Hematopoietic multipotent progenitor cell treated with erythropoietin and hydrocortisone succinate and interleukin-3 and kit ligand, for 8 days (in vitro differentiated cells): ENCODE measurements around the gene ATG13.
"Not testable (repeated sequence)": the region's sequence is repeated elsewhere in the genome, so short reads cannot be mapped to it uniquely, and the experiment has no call there.

Source experiments
- DNase-seq: peaks from one replicate; pipeline ENCODE4 v3.0.0-alpha.2; 2015

Gene ATG13

DNA sequence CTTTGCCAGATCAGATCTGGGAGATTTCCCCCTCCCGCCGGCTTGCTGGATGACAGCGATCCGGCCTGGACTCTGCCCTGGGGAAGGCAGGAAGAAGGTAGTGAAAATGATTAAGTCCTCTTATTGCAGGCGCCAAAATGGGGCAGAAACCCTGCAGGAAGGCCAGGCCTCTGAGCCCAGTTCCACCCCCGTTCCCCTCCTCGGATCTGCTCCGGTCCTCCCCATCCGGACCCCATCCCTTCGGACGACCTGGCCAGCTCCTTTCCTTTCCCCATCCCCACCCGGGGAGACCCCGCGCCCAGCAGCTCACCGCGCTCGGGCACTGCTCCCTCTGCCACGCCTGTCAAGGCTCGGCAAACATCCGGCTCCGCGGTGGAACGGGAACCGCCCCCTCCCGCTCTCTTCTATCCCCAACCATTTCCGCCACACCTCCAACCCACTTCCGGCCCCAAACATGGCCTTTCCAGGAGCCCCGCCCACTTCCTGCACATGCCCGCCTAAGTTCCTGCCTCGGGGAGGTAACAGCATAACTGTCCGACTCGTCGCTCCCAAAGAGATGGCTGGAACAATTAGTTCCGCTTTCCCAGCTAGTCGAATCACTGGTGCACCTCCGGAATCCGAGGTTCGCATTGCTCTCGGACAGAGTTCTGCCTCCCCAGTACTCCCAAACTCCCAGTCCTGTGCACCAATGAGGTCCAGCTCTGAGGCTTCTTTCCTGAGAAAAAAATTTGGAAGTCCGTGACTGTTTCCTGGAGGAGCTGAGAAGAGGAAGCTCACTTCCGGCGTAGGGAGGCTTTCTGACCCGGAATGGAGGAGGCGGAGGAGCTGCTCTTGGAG, 83.1 kb downstream of the ATG13 start, which contains the start of the genes ARHGAP1 and ZNF408:
TSS of gene ARHGAP1 (minus strand) at position 379 of the 837 bp plus-strand sequence. CDS start 4,512 bp downstream, outside the sequence.
TSS of gene ZNF408 (plus strand) at position 791 of the 837 bp plus-strand sequence. CDS start at position 808, 17 bp downstream.
- peak; percentile 99 for DNase-seq

GRCh38 chr11:46701078-46701654, 83.8 kb downstream of the ATG13 start:
- peak; percentile 2 for DNase-seq

GRCh38 chr11:46705070-46705688, 87.8 kb downstream of the ATG13 start:
- no peak for DNase-seq

DNA sequence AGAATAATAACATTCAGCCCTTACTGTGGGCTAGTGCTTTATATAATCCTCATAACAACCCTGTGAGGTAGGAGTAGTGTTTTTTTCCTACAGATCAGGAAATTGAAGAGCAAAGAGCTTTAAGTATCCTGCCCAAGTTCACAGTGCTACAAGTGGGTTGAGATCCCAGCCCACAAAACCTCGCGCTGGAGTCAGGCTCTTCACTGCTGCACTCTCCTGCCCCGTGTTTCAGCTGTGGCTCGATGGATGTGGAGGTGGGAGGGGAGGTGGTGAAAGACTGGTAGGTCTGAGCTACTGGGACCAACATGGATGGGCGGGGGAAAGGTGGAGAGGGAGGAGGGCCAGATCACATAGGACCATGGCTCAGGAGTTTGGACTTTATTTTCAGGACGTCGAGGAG, 89.5 kb downstream of the ATG13 start:
- DNase-seq = no peak

DNA sequence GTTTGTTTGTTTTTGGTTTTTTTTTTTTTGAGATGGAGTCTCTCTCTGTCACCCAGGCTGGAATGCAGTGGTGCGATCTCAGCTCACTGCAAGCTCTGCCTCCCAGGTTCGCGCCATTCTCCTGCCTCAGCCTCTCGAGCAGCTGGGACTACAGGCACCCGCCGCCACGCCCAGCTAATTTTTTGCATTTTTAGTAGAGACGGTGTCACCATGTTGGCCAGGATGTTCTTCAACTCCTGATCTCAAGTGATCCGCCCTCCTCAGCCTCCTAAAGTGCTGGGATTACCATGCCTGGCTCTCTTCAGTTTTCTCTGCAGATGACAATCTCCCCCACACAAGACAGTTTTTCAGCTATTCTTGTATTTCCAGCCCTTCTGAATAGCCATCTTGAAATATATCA, 92.0 kb downstream of the ATG13 start:
- DNase-seq = not testable (repeated sequence)

DNA sequence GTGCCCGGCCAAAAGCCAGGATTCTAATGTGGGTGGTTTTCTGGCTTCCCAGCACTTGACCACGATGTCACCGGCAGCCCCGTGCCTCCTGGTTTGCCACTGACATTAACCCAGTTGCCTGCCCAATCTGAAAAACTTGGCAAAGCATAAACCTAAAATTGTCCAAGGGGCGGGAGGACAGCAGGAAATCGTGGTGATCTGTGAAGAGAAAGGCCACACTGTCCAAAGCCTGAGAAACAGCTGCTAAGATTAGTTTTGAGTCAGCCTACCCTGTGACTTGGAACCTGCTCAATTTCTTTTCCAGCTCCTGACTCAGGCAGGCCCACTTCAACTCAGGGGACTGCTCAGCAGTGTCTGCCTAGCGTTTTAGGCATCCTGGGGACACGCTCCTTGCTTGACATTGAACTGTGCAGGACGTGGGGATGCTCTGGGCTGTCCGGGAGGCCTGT, 93.5 kb downstream of the ATG13 start:
- DNase-seq = no peak

- DNase-seq = no peak
These were observed 94.0 kb downstream of the ATG13 start for GRCh38 chr11:46711303-46711702.

GRCh38 chr11:46712874-46713576, 95.7 kb downstream of the ATG13 start:
- no peak for DNase-seq

DNA sequence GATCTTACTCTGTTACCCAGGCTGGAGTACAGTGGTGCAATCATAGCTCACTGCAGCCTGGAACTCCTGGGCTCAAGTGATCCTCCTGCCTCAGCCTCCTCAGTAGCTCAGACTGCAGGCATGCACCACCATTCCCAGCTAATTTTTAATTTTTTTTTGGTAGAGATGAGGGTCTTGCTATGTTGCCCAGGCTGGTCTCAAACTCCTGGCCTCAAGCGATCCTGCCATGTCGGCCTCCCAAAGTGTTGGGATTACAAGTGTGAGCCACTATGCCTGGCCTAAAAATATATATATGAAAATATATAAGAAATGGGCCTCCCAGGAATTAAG, 100.4 kb downstream of the ATG13 start:
- DNase-seq = not testable (repeated sequence)

DNA sequence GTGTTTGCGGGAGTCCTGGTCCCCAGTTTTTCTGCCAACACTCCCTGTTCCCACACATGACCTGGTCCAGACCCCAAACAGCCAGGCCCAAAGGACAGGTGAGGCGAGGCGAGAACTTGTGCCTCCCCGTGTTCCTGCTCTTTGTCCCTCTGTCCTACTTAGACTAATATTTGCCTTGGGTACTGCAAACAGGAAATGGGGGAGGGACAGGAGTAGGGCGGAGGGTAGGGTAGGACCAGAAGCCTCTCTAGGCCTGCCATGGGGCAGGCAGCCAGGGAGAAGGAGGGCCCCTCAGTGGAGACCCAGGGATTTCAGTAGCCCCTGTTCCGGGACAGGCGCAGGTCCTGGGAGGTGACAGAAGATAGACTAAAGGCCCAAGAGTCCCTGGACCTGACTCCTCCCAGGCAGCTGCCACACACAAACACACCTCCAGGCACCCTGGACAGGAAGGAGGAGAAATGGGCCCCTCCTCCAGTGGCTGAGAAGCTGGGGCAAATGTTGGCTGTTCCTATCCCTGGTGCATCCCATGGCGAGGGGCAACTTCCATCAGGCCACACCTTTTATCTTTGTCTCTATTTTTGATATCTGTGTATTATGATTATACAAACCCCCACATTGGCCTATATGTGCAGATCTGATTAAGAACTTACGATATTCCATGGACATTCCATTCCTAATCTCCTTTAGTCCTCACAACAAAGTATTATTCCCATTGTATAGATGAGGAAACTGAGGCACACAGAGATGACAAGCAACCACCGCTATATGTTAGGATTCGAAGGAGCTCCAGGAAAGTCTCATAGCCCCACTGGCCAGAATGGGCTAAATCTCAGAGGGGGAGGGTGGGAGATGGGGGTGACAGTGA, 101.0 kb downstream of the ATG13 start:
- DNase-seq = peak; percentile 10

DNA sequence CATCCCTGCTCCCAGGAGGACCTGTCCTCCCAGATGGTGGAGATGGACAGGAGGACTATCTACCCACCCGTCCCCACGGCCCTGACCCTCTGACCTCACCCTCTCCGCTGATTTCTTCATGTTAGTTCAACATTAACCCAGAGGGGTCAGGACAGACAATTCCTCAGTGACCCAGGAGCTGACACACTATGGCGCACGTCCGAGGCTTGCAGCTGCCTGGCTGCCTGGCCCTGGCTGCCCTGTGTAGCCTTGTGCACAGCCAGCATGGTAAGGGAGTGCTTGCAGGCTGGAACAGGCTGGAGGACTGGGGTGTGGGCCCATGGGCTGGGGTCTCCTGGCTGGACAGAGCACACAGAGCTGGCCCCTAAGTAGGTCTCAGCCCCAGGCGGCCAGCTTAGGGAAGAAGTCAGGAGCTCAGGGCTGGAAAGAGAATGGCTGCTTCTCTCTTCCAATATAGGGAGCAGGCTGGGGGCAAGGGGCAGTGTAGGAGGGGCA, 101.7 kb downstream of the ATG13 start, which contains the start of gene F2:
TSS of gene F2 (plus strand) at position 166 of the 495 bp plus-strand sequence. CDS start at position 189, 23 bp downstream.
- no peak for DNase-seq

DNA sequence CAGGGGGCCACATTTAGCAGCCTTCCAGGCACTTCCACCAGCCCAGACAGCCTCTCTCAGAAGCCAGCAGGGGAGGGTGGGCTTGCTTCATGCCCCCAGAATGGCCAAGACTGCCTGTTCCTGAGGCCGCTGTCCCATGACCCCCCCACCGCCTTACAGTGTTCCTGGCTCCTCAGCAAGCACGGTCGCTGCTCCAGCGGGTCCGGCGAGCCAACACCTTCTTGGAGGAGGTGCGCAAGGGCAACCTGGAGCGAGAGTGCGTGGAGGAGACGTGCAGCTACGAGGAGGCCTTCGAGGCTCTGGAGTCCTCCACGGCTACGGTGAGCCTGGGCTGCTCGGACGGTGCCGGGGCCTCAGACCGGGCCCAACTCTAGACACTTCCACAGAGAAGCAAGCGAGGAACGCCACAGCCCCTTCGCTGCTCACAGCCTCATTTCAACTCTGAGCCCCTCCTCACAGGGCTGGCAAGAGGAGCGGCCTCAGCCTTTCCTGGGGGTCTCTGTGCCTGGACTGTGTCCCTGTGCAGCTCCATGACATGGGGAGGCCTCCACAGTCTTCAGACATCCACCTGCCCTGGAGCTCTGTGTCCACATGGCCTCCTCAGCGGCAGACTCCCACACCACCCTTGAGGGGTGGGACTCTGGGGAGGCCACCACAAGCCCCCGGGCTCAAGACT, 102.3 kb downstream of the ATG13 start:
- no peak for DNase-seq

DNA sequence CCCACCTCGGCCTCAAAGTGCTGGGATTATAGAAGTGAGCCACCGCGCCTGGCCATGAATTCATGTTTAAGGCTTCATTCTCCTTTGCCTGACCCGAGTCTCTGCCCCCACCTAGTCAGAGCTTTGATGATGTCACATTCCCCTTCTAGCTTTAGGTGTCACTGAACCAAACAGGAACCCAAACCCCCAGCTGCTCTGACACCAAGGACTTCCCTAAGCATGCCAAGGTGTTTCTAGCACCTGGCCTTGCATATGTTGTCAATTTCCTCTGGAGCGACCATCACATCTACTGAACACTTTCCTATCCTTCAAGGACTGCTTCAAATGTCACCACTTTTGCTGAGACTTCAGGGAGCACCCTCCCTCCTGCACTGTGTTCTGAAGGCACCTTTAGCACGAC, 103.9 kb downstream of the ATG13 start:
- no peak for DNase-seq

DNA sequence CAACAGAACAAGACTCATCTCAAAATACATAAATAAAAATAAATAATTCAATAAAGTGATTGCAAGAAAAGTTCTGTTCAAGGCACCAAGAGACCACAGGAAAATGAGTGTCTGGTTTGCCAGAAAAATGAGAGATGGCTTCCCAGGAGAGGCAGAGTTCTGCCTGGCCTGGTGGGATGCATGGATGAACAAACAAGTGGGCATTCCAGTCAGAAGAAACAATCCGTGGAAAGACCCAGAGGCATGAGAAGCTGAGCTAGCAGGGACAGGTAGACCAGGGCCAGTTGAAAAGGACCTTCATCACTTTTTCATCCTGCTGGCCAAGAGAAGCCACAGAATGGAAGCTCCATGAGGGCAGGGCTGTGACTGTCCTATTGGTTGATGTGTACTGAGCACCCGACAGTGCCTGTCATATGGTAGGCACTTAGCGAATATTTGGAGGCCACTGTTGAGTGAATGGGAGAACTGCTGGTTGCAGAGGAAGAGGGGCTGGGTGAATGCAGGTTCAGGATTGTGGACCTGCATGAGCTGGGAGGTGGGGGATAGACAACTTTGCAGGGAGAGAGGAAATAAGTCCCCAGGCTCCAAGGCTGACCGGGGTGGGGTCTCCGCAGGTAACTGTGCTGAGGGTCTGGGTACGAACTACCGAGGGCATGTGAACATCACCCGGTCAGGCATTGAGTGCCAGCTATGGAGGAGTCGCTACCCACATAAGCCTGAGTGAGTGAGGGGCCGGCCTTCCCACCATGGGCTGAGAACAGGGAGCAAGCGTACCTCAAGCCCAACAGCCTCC, 105.4 kb downstream of the ATG13 start:
- DNase-seq = no peak

DNA sequence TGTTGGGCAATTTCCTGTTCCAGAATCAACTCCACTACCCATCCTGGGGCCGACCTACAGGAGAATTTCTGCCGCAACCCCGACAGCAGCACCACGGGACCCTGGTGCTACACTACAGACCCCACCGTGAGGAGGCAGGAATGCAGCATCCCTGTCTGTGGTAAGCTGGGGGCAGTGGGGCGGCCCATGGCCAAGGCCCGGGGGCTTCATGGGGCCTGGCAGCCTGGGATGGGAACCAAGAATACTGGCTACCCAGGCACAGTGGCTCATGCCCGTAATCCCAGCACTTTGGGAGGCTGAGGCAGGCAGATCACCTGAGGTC, 106.0 kb downstream of the ATG13 start:
- DNase-seq = no peak

GRCh38 chr11:46724088-46724487, 106.7 kb downstream of the ATG13 start:
- no peak for DNase-seq
